HL-60/S4 treated with phorbol 12-myristate 13-acetate at 8.2 ng/mL for 4 days and 3 days (cell line): ENCODE results near the gene HIRA.
"Not testable (repeated sequence)": the region's sequence is repeated elsewhere in the genome, so short reads cannot be mapped to it uniquely, and the experiment has no call there.

Source experiments
- in situ Hi-C: fragments of 300-500 bp; cut with MboI; formaldehyde crosslinking; loops from 2 replicates; pipeline ENCODE4 v1.15.0; 2022; ENCODE audit warnings: low sequenced_read_pairs

Gene HIRA

DNA sequence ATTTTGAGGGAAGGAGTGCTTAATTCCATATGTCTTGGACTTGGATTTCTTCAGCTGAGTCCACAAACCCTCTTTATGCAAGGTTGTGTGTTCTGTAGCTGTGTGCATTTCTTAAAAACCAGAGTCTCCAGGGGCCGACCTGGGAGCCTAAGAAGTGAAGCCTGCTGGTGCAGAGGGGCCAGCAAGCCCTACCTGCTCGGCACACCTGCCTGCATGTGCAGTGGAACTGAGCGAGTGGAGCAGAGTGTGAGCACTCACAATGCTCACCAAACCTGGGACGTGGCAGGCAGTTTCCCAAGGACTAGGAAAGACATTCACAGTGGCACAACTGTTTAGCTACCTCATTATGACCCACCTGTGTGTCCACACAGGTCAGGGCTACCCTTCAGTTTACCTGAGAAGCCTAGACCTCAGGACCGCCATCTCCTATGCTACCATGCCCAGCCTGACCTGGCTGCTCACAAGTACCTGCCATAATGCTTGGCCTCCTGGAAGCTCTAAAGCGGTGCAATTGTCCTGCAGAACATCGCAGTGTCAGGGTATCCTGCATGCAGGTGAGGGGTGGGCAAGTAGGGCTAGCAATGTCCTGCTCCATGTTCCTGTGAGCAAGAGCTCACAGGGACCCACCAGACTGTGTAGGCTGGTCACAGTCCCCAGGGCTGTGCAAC is 12.1 kb upstream of the HIRA start:
- in situ Hi-C loops: no loop called here

DNA sequence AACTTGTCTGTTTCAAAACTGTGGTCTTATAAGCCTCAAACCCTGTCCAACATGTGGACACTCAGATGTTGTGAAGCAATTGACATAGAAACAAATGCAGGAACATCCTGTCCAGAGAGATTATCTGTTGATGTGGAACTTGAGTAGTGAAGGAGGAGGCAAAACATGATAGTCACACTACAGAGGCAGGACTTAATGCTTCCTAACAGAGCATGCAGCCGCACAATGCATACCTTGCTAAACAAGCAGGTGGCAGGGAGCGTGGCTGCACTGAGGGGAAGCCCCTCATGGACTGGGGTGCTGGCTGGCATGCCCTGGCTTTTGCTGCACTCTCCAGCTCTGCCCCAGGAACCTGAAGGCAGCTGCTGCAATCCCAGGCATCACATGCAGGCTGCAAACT is 10.6 kb upstream of the HIRA start:
- in situ Hi-C loops: no loop called here

DNA sequence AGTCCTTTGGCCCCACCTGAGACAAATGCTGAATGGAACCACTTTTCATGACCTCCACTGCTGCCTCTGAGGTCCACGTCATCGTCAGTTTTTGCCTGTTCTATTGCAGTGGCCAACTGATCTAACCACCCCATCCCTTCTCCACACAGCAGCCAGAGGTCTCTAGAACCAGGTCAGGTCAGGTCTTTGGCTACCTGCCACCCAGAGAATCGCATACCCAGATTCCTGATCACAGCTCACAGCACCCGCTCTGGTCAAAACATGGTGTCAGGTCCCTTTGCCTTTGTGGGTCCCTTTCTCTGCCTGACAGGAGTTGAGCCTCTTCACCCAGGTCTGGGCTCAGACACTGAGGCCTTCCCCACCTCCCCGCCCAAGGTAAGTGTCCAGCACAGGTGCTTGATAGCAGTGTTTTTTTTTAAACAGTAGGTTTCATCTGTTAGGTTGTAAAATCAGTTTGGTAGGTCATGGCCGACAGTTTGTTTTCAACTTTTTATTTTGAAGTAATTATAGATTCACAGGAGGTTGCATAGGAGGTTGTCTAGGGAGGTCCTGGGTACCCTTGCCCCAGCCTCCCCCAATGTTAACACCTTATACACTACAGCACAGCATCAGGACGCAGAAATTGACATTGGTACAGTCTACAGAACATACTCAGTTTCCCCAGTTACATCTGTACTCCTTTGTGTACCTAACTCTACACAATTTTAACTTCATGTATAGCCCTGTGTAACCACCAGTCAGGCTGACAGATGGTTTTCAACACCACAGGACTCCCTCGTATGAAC is 9.1 kb upstream of the HIRA start:
- in situ Hi-C loops: no loop called here

DNA sequence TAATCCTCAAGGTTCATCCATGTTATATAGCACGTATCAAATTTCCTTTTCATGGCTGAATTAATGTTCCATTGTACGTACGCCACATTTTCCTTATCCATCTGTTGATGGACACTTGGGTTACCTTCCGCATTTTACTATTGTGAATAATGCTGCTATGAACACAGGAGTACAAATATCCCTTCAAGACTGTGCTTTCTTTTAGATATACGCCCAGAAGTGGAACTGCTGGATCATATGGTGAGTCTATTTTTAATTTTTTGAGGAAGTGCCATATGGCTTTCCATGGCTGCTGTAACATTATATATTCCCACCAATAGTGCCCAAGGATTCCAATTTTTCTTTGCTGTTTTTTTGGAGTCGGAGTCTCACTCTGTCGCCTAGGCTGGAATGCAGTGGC is 6.8 kb upstream of the HIRA start:
- in situ Hi-C loops: no loop called here

DNA sequence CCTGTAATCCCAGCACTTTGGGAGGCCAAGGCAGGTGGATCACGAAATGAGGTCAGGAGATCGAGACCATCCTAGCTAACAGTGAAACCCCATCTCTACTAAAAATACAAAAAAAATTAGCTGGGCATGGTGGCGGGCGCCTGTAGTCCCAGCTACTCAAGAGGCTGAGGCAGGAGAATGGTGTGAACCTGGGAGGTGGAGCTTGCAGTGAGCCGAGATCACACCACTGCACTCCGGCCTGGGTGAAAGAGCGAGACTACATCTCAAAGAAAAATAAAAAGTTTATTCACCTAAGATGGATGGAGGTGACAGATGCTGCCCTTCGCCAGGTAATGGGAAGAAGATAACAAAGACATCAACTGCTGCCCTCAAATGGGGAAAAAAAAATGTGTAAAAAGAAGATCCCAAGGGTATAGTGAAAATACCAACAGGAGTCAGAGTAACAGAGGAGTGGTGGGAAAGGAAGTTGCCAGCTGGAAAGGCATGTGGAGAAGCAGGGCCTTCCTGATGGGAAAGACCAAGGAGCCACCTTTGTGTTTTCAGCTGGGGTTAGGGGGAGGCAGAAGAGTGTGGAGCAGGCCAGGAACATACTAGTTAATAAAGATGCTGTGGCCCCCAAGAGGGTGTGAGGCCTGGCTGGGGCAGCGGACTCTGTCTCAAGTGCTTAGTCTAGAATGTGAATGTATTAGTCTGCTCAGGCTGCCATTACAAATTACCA is 5.1 kb upstream of the HIRA start:
- in situ Hi-C loops: not testable (repeated sequence)

DNA sequence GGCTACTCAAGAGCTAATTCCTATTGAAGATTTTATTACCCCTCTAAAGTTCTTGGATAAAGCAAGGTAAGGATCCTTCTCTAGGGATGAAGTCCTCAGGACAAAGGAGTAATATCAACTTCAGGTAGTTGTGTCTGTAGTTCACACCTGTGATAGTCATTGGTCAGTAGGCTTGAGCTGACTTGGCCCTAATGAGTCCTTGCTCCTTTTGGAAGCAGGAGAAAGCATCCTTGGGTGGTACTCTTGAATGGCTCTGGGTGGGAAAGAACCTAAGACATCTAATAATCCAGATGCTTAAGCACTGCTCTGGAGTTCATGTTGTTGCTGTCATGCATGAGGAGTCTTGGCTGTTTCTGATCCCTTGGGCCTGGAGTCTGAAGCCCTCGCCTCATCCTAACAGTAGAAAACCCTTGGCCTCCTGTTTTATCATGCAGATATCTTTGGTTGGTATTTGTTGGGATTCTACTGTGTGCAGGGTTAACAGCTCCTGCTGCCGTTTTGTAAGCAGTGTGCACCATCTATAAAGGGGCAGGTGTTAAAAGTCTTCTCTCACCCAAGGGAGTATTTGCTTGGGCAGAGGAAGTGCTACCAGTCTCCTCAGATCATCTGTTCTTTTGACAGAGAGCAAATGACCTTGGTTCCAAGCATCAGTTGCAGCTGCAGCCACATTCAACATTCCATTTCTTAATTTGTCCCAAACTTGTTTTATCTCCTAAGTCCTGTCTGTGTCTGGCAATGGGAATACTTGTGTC is 3.5 kb upstream of the HIRA start:
- in situ Hi-C loops: no loop called here

DNA sequence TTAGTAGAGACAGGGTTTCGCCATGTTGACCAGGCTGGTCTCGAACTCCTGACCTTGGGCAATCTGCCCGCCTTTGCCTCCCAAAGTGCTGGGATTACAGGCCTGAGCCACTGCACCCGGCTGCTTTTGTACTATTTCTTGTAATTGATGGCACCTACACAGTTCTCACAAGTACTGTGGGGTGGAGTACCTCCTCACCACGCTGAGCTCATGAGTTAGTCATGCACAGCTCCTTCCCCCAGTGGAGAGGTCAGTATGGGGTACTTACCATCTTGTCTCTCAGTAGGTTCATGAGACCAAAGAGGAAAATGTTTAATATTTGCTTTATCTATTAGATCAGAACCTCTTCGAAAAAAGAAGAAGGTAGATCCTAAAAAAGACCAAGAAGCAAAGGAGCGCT is 2.9 kb upstream of the HIRA start:
- in situ Hi-C loops: no loop called here

DNA sequence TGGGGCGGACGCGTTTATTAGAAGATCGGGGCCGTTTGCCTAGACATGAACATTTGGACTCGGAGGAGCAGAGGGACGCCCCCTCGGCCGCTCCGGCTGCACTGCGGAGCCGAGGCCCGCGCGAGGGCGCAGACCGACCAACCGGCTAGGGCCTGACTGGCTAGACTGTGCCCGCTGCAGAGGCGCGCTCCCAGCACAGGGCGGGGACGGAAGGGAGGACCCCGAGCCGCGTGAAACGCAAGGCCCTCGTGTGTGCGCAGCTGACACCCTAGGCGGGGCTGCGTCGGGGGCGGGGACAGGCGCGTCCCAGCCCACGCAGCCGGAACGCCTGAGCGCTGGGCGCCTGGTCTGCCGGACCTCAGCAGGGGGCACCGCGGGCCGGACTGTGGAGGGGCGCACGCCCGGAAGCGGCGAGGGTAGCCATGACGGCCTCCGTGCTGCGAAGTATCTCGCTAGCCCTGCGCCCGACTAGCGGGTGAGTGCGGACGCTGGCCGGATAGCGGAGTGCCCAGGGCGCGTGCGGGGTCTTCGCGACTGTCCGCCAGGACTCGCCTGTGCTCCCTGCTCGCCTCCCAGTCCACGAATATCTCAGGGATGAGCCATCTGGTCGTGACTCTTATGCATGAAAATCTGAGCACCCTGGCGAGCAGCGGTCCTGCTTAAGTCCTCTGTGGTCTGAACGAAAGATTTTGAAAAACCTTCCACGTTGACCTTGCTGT is 759 bp upstream of the HIRA start, which contains the start of gene MRPL40:
Gene MRPL40 (plus strand): TSS at position 413 of the 719 bp plus-strand sequence. CDS start 10 bp downstream, at position 423.
- in situ Hi-C loops: no loop called here

DNA sequence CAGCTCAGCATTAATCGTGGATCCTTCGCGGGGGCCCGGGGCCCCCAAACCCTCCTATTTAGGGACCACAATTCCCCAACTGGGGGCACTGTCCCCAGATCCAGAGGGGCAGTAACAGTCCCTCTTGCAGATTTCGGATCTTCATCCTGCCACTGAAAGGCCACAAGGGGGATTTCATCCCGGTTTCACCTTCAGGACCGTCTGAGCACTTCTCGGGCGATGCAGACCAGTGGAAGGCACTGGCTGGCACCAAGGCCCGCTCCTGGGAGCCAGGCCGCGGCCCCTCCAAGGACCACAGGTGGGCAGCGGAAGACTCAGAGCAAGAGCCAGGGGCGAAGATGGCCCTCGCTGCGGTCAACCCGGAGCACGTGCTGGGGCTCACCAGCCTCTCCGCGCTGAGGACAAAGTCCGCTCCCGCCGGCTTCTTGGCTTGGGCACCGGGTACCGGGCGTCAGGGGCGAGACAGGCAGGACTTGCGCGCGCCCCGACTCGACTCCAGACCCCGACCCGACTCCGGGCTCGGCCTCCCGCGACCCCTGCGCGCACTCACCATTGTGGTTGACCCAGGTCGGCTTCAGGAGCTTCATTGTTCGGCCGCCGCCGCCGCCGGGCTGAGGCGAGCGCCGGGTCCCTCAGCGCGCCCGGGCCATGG is 517 bp downstream of the HIRA start:
- in situ Hi-C loops: no loop called here

DNA sequence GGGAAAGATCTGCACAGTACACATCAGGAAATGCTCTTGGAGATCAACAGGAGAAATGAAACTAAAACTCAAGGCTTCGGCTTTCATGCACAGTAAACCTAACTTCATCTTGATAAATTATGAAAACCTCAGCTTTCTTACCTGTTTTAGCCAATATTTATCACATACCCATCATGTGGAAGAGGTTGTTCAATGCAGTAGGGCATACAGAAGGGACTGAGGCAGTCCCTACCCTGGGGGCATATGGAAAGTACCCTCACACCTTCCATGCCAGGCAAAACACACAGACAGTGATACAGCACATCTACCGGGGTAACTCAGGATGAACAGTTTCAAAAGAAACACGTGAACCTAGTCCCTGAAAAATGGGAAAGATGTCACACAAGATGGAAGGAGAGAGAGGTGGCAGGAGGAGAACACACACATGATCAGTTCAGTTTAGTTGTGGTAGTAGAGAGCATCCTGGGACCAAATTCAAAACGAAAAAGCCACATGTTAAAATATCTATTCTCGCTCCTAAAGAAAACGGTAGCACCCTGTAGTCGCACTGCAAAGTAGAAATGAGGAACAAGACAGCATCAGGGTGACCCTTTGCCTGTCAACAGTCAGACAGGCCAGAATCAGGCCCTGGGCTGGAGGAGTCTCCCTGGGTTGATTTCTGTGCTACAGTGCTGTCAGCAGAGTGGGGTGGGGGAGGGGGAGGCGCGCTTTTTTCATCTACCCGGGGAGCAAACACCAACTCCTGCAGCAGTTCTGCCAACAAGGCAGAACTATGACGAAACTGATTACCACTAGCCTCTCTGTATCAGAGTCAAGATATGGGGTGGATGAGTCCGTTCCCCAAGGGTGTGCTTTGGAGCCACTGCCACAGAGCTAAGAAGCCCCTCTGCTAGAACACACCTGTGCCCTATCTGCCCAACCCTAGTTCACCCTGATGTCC is 1.3 kb downstream of the HIRA start:
- in situ Hi-C loops: no loop called here

DNA sequence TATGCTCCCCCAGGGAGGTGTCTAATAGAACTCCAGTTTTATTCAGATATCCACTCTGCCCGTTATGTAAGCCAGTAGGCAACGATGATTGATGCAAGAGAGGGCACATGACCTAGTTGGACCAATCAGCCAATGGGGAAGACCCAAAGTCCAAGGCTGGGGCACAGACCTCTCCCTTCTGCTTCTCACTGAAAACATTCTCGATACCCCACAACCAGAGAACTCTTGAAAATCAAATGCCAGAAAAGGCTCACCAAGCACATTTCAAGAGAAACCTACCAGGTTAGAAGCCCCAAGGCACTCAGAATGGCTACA is 7.4 kb downstream of the HIRA start:
- in situ Hi-C loops: no loop called here

DNA sequence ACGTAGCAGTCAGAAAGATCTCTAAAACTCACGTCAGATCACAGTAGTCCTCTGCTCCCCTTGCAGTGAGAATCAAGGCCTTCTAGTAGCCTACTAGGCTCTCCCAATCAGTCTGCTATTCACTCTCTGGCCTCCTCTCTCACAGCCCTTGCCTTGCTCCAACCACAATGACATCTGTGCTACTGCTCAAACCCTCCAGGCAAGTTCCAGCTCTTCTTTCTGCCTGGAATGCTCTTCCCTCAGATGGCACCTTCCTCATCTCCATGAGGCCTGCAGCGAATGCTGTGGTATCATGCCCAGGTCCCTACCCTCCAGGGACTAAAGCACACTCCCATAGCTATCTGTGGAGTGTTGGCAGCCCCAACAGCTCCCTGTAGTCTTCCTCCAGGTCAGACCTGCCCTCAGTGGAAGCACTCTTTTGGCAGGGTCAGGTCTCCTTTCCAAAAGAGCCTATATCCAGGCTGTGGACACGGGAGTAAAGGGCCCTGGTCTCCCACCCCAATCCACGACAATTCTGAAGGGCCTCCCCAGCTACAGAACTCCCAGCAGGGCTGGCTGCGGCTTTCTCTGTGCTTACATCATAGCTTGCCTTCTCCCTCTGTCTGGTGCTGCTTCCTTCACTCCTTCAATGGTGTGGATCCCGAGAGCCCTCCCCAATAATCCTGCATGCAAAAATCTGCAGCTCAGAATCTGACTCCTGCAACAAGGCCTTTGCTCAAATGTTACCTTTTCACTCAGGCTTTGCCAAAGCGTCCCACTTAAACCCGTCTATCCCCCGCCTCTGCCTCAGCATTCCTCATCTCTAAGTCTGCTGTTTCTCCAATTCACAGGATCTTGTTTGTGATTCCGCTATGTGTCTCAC is 8.9 kb downstream of the HIRA start:
- in situ Hi-C loops: no loop called here

DNA sequence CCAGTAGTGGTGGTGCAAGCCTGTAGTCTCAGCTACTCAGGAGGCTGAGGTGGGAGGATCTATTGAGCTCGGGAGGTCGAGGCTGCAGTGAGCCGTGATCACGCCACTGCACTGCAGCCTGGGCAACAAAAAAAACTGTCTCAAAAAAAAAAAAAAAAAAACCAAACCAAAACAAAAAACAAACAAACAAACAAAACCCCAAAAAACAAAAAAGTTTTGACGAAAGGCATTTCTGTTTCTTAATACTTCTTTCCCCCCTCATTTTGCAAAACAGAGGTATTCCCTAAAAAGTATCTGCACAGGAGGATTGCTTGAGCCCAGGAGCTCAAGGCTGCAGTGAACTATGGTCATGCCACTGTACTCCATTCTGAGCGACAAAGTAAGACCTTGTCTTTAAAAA is 11.2 kb downstream of the HIRA start:
- in situ Hi-C loops: no loop called here

DNA sequence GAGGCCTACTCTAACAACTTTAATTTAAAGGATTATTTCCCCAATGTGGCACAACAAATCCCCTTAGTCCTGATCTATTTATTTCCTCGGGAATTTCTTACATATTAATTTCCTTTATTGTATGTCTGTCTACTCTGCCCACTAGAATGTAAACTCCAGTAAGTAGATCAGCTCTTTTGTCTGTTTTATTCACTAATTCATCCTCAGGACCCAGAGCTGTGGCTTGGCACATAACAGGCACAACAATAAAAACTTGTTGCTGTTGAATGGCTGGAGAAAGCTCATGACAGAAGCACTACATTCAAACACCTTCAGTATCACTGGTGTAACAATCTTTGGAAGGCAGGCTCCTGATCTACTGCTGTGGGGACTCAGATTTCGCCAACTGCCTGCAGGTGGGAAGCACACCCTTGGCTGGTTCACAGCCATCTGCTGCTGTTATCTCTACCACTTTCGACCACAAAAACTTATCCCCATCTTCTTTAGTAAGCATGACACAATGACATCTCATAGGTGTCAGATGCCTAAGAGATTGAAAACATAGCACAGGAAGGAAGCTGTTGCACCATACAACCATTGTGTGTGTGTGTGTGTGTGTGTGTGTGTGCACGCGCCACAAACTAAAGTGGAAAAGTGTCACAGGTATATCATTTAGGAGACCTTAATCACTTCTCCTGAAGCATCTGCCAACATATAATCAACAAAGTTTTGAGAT is 11.9 kb downstream of the HIRA start:
- in situ Hi-C loops: no loop called here

DNA sequence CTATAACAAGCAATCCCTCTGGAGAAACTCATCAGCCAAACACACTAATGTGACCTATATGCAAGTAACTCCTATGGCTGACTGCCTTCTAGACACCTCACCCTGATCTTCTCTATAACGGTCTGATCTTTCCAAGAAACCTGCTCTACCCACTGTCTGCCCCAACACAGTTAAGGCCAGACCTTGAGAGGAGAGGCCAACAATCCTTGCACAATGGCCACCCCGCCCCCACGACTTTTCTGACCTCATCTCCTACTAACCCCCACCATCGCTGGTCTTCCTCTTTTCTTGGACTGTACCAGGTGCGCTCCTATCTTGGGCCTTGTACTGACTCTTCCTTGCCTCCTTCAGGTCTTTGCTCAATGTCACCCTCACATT is 12.5 kb downstream of the HIRA start:
- in situ Hi-C loops: no loop called here

DNA sequence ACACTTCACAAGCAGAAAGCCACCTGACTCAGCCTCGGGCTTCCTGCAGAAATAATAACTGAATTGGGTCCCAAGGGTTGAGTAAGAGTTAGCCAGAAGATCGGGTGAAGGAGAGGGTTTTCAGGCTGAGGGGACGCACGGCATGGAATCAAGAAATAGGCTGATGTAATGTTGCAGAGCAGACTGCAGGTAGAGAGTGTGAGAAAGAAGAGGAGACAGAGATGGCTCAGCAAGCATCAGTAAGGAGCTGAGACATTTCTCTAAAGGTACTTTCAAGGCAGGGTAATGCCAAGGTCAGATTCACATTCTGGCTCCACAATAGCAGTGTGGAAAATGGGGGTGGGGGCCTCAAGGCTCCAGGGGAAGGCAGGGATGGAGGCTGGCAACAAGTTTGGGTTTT is 18.6 kb downstream of the HIRA start:
- in situ Hi-C loops: no loop called here

DNA sequence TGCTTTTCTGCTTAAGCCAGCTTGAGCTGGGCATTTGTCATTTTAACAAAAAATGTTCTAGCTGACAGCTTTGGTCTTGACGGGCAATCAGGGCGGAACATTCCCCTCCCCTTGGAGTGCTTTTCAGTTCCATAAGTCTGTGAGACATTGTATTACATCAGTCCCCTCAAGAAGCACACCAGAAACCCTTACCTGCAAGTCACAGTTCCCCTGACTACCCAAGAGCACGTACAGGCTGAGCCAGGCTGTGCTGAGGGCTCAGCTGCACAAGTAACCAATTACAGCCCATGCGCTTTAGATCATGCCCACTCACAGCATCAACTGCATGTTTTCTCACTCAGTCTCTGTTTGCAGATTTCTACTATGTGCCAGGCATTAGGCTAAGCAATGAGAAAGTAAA is 19.1 kb downstream of the HIRA start:
- in situ Hi-C loops: no loop called here

DNA sequence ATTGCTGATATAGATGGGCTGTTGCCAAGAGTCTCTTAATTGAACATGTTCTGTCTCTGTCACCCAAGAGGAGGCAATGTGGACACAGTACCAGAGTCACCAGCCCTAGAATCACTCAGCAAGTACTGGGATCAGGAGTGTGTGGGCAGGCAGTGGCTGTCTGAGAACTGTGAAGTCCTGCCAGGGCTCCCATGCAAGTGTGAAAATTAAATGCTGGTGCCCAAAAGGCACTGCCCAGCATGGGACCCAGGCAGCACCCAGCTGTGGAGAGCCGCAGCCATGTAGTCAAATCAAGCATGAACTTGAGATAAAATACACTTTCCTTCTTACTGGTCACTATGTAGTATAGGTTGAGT is 19.9 kb downstream of the HIRA start:
- in situ Hi-C loops: no loop called here
